NCI-H128 (cell line): ENCODE results near the gene MYL6.
"Not testable (repeated sequence)": the region's sequence is repeated elsewhere in the genome, so short reads cannot be mapped to it uniquely, and the experiment has no call there.

ENCODE experiments used
- DNase-seq: peaks from one replicate; lab custom pipeline; 2025; ENCODE audit not compliant: unreplicated experiment; lab: John Stamatoyannopoulos, UW

Gene MYL6

DNA sequence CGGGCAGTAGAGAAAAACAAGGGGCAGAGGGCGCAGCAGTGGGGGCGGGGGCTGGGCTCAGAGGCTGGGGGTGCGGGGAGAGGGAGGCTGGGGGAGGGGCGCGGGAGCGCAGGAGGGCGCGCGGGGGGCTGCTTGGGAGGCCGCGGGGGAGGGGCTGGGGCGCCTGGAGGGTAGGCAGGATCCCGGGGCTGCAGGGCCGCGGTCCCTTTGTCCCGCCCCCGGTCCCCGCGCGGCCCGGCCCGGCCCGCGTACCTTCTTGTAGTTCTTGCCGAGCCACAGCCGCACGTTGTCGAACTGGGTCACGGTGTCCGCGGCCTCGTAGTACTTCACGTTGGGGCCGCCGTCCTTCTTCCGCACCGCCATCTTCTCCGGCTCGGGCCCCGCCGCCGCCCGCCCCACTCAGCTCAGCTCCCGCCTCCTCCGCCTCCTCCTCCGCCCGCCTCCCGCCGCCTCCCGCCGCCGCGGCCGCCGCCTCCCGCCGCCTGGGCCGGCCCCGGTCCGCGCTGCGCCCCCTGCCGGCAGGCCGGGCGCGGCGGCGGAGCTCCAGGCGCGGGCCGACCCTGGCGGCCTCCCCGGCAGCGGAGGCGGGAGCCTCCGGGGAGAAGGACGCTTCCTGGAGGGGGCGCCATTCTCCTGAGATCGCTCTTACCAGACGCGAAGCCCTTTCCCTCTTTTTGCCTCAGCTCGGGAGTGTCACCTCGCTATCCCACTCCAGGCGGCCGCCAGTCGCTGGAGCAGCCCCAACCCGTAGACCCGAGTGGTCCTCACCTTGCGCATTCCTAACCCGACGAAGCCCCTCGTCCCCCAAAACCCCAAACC, 31.1 kb downstream of the MYL6 start, which contains the start of gene SMARCC2:
Gene SMARCC2 (minus strand): TSS at position 385 of the 819 bp plus-strand sequence. CDS start 22 bp downstream, at position 363.
- DNase-seq: peak; percentile 67

DNA sequence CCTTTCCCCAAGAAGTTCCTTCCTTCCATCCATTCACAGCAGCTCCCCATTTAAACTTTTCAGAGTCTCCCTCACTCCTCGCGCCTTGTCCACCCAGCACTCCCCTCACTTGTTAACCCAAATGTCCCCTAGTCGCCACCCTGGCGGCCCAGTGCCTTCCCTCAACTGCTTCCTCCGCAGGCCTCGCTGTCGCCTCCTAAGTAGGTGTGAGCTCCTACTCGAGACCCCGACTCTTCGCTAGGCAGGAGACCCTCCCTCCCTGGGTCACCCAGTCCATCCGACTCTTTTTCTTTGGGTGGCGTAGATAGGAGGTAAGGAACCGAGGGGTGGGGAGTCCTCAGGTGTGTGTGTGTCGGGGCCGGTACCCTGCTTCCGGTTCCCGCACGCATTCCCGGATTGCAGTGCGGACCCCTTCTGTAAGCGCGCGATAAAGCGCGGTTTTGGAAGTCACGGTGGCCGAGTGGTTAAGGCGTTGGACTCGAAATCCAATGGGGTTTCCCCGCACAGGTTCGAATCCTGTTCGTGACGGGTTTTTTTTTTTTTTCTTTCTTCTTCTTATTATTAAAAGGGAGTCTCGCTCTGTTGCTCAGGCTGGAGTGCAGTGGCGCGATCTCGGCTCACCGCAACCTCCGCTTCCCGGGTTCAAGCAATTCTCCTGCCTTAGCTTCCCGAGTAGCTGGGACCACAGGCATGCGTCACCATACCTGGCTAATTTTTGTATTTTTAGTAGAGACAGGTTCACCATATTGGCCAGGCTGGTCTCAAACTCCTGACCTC, 31.9 kb downstream of the MYL6 start:
- DNase-seq: peak; percentile 76

GRCh38 chr12:56190695-56191155, 32.6 kb downstream of the MYL6 start:
- DNase-seq: no peak

GRCh38 chr12:56192582-56192981, 34.4 kb downstream of the MYL6 start:
- DNase-seq: no peak

GRCh38 chr12:56193025-56193578, 34.9 kb downstream of the MYL6 start:
- peak; percentile 75 for DNase-seq

GRCh38 chr12:56196818-56197550, 38.8 kb downstream of the MYL6 start:
- DNase-seq: not testable (repeated sequence)

DNA sequence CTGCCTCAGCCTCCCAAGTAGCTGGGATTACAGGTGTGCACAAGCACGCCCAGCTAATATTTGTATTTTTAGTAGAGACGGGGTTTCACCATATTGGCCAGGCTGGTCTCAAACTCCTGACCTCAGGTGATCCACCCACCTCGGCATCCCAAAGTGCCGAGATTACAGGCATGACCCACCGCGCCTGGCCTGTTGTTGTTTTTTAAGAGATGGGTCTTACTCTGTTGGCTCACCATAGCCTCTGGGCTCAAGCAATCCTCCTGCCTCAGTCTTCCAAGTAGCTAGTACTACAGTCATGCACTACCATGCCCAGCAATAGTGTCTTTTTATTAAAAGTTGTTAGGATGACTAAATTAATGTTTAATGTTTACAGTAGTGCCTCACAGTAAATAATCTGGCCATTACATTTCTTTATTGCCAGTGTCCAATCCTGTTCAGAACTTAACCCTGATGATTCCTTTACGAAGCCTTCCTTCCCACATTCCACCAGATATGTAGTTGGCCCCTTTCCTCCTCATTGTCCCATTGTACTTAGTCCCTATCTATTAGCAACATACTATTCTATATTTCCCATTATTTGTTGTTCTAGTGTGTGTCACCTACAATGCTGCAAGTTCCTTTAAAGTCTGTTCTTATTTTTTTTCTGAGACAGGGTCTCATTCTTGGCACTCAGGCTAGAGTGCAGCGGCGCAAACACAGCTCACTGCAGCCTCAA, 39.9 kb downstream of the MYL6 start:
- DNase-seq: no peak

GRCh38 chr12:56198836-56199235, 40.7 kb downstream of the MYL6 start:
- no peak for DNase-seq

DNA sequence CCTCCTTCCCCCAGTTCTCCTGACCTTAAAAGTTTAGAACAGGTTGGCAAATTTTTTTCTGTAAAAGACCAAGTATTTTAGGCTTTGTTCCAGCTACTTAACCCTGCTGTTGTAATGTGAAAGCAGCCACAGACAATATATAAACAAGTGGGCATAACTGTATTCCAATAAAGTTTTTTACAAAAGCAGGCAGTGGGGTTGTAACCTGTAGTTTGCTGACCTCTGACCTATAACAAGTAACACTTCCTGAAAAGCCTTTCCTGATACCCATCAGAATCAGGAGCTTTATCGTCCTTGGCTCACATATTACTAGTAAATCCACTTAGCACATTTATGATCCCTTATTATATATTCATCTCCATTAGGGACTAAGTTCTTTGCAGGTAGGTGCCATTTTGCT, 44.2 kb downstream of the MYL6 start:
- DNase-seq: no peak

GRCh38 chr12:56202838-56203237, 44.7 kb downstream of the MYL6 start:
- DNase-seq: no peak

DNA sequence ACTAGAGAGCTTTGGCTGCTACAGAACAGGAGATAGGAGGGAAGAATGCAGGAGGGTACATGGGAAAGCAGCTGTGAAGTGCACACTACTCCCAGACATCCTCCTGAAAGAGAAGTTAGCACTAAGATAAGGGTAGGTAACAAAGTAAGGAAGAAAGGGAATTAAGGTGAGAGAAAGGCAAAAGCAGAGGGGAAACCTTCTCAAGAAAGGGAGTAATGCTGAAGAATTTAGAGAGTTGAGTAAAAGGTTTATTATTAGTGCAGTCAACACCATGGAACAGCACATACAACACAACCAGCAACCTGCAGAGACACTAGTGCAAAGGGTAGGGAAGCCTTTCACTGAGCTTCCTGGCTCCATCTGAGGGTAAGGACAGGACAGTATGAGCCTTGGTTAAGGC, 46.1 kb downstream of the MYL6 start:
- DNase-seq: no peak

- no peak for DNase-seq
Measured at GRCh38 chr12:56205445-56205844, 47.3 kb downstream of the MYL6 start.

GRCh38 chr12:56206452-56207166, 48.5 kb downstream of the MYL6 start:
- DNase-seq: no peak

DNA sequence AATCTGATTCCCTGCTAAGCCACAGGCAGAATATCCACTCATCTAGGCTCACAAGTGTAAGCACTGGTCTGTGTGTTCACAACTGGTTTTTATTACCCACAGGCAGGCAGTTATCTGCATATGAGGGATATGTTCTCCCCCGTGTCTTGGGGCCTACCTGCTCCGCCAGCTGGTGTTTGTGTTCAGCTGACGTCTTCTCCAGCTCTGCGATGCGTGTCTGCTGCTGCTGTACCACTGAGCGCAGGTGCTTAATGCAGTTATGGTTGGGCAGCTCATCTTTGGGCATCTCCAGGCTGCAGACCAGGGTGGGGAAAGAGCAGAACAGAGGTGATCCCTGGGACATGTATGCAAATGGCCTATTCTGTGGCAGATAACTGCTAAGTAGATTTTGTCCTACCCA, 49.8 kb downstream of the MYL6 start:
- no peak for DNase-seq
